ENCODE results near the gene PRR20G.

The PRR20G gene

DNA sequence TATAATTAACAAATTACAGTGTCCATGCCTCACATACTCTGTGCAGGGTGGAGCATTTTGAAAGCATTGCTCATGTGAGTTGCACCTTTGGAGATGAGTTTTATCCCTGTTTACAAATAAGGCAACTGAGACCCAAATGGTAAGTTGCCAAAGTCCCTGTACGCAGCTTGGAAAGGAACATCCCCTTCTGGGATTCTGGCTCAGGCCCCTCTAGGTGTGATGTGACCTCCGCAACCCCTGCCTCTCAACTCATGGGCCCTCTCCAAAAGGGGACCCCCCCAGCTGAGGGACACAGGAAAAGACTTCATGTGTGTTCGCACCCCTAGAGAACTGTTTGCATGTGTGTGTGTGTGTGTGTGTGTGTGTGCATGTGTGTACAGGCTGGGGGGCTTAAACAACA is 25.3 kb downstream of the PRR20G start:
- no peak for DNase-seq

DNA sequence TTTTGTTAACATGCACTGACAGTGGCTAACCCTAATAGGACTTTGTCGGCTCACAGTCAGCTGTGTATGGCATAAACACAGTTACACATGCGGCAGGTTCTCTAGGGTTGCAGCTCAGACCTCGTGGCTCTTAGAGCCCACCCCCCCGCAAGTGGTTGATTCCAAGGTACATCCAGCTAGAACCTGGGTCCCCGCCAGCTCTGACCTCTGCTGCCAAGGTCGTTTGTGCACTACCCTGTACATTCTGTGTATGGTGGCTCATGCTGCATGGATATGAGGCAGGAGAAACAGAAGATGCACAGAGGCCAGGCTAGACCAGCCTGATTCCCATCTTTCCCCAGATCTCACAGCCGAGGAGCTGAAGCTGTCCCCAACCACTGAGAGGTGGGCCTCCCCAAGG is 25.9 kb downstream of the PRR20G start:
- DNase-seq: no peak

DNA sequence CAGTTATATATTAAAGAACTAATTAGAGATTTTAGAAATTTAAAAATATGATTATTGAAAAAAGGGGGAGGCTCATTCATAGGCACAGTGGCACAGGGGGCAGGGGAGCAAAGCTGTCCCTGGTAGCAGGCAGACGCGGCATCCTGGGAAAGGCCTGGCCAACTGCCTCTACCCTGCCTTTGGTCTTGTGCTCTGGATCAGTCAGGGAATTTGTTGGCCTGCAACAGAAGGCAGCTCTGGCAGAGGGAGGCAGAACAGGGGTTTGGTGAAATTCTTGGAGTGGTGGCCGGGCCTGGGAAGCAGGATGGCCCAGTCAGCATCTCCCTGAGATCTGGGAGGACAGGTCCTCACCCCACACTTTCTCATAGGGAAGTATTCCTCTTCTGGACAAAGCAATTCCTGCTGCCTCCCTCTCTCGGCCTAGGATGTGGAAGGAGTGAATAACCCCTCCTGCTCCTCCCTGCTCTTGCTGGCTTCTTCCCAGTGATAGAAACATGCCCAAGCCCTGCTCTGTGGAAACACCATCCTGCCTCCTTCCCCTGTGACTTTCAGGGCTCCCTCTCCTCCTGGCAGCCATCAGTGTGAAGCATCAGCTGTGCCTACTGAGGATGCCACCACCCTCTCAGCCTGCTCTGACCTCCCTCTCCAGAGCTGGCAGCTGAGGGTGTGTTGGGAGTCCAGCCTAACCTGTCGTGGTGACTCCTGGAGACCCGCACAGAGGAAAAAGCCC is 26.9 kb downstream of the PRR20G start:
- DNase-seq: no peak

DNA sequence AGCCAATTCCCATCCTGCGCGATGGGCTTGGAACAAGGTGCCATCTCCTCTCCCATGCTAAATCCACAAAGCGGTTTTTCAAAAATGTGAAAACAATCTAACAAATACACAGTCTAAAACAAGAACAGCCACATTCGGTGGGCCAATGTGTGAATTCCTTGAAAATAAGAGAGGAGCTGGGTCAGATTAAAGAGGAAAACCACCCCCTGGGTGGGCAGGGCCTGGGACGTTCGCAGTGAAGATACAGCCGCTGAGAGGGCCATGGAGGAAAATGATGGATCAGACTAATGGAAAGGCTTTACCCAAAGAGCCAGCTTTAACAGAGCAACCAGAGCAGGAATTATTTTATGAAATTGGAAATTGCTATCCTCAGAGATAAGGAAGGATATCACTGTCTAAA is 27.4 kb downstream of the PRR20G start:
- no peak for DNase-seq

DNA sequence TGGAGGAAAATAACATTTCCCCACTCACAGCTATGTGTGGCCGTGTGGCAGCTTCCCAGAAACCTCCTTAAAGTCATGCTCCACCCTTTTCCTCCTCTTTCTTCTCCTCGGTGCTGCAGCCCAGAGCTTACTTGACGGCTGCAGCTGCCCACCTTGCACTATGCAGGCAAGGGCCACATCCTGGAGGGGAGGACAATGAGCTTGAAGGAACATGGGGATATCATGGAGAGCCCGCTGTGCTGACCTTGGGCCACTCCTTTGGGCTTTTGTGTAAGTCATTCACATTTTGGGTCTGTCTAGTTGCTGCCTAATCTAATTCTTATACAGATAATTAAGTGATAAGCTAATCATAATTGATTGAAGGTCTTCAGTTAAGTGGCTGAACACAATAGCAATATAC is 28.0 kb downstream of the PRR20G start:
- DNase-seq: no peak

DNA sequence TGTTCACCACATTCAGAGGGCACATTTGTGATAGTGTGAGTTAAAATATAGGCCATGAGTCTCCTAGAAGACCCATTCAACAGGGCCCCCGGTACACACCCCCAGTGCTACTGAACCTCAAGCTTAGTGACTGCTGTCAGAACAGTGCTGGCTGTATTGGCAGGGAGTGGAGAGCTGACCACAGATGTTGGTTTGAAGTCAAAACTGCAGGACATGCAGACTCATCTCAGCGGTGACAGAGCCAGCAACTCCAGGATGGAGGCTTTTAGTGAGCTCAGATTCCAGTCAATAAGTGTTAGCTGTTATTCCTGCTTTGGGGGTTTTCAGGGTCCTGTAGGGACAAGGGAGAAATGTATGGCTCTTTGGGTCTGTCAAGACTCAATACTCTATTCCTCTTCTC is 29.1 kb downstream of the PRR20G start:
- no peak for DNase-seq

DNA sequence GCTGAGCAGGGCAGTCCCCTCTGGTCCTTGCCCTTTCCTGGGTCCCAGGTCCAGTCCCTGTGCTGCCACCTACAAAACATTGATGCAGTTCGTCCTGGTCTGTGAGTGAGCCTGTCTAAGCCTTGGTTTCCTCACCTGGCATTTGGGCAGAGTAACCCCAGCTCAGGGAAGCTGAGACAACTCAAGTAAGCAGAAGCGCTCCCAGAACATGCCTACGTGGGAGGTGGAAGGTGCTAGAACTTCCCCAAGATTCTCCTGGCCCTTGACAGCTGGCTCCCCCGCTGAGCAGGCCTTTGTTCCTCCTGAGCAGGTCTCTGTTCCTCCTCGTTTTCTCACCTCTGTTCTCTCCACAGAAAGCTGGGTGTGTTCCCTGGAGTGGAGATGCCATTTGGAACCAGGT is 30.5 kb downstream of the PRR20G start:
- DNase-seq: no peak

DNA sequence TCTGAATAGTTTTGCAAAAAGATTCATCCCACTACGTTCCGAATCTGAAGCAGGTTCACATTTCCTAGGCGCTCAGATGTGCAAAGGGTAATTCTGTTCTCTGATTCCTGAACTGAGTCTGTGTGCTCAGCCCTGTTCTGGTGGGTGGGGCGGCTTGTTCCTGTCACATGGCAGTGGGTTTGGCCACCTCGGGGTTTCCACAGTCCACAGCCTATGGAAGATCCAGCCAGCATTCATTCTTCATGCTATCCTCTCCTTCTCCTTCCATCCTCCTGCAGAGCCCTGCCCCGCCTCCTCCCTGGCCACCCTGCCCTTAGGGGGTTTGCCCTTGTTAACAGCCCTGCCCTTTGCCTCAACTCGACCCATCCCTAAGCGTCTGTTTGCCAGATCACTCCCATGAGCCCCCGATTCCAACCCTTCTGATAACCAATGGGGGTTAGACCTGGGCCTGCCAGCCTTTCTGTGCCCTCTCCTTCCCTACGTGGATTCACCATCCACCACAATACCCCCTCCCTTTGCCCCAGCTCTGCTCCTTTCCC is 31.0 kb downstream of the PRR20G start:
- no peak for DNase-seq

DNA sequence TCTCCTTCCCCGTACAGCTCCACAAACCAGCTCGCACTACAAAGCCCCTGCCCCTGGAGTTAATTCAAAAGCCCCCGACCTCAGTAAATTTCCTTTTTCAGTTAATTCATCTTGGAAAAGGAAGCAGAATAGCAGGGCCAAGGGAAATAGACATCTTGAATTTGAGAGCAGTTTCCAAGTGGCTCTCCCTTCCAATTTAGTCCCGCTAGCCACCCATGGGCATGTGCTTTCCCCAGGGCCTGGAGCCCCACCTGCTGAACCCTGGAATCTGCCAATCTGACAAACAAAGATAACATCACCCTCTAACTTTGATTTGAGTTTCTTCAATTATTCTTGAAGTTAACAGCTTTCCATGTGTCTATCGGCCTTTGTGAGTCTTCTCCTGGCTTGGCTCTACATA is 31.7 kb downstream of the PRR20G start:
- no peak for DNase-seq

DNA sequence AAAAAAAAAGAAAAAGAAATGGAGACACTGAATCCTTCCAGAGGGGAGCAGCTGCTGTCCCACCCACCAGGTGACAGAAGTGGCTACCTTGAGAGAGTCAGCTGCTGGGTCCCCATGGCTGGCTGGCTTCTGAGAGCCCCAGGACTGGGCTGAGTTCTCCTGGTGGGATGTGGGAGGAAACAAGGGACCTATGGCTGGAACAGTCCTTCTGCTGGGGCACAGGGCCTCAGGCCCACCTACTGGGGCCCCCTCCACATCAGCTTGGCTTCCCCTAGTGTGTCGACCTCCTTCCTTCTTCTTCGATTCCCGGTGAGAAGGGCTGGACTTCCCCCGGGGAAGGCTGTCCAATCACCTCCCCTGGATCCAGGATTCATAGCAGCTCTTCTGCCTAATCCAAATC is 32.3 kb downstream of the PRR20G start:
- DNase-seq: no peak

DNA sequence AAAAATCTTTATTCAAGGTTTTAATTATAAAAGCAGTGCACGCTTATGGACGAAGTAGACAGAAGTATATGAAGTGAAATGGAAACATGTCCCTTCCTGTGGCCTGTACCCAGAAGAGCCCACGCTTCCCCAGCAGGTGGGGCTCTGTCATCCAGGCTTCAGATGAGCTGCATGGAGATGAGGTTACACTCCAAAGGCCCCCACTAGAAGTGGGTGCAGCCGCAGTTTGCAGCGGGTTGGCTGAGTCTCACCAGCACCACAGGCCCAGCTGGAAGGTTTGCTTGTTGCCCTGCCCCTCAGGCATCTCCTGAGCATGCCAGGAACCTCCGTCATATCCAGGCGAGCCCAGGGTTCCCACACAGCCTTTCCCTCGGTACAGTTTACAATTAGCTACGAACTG is 33.1 kb downstream of the PRR20G start:
- DNase-seq: peak; percentile 49

DNA sequence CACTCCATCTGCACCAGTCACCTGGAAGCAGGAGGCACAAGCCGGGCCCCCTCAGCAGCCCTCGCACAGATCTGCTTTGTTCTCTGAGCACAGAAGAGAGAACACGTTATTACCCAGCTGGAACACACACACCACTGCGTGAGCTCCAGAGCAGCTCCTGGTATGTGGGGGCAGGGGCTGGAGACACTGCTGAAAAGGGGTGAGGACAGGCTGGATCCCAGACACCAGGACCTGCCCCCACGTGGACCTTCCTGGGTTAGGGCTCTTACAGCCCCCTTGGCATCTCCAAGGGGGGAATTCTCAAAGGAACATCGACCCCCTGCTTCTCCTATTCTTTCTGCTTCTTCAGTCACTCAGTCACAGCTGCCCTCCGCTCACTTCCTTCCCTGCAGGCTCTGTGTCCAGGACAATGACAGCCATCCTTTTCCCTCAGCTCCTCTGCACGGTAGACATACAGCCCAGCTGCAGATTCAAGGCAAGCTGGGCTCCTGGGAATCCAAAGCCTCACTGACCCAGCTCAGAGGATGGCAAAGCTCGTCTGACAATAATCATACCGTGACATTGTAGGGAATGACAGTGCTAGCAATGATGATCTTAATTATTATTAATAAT is 33.7 kb downstream of the PRR20G start:
- DNase-seq: no peak

DNA sequence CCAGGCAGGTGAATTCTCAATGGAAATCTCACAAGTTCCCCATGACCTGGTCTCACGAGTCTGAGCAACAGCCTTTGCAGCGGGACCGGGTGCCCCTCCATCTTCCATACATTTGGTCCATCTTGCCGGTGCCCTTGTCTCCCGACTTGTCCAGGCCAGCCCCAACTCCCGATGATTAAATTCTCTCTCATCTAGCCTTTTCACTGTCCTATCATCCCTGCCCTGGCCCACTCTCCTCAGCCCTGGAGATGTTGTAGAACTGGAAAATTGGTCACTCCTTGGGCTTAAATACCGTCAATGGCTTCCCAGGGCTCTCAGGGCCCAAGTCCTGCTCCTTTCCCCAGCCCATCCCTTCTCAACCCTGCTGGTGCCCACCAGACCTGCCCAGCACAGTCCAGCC is 34.4 kb downstream of the PRR20G start:
- no peak for DNase-seq

DNA sequence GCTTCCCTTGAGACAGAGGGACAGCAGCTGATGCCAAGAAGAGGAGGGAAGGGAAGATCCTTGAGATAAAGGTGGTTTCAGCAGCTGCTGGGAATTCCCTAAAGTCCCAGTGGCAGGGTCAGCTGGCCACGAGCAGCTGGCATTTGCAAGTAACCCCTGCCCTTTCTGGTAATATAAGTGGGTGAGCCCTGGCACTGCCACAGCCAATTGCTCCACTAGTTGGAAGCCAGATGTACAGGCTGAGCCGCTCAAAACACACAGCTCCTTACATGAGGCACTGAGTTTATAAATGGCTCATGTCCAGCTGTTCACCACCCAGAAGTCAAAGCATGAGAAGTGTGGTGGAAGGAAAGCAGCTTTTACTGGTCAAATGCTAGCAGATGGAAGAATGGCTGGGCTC is 35.4 kb downstream of the PRR20G start:
- DNase-seq: no peak

DNA sequence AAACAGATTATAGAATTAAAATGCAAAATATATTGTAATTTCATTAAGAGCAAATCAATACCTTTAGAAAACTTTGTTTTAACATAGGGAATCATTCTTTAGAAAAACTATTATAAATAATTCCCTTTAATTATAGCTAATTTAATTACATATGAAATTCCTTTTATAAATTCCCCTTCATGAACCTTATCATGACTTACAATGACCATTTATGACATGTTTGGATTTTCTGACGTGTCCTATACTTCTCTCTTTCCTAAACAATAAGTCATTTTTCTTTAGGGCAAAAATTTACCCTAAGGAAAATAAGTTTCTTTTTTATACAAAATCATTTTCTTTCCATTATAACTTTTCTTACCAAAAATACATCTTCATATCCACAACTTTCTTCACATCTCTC is 37.8 kb downstream of the PRR20G start:
- DNase-seq: peak; percentile 12

DNA sequence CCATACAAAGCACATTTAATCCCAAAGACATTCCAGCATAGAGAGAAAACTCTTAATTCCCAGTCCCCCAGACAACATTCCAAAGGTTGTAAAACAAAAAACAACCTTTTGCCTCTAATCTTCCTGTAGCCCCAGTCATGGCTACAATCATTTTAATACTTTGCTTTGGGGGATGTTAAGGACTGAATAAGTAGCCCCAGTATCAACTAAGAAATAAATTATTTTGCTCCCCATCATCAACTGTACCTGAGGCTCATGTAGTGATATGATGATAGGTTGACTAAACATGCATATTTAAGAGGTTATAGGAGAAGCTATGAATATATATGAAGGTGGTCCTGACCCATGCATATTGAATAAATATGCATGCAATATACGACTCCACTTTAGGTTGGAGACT is 40.6 kb downstream of the PRR20G start:
- DNase-seq: no peak

DNA sequence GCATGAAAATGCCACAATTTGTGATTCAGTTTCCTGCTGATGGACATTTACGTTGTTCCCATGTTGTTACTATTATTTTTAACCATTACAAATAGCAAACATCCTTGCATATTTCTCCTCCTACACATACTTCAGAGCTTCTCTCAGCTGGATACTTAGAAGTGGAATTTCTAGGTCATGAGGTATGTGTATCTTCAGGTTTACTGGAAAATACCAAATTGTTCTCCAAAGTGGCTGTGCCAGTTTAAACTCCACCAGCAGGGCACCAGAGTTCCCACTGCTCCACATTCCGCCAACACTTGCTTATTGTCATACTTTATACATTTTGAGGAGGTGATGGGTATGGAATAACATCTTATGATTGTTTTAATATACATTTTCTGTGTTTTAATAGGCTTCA is 49.2 kb downstream of the PRR20G start:
- no peak for DNase-seq

DNA sequence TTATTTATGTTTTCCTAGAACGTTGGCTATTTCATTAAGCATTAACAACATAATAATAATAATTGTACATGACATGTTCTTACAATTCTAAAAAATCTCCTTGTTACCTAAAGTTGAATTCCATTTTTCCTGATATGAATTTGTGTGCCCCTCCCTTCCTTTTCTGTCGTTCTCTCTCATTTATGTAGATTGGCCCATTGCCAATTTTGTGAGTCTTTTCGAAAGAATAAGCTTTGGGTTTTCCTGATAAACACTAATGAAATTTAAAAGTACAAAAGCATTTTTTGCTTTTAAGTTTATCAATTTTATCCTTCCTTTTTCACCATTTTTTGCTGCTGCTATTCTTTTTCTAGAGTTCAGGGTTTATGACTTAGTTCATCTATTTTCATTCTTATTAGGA is 50.0 kb downstream of the PRR20G start:
- no peak for DNase-seq

DNA sequence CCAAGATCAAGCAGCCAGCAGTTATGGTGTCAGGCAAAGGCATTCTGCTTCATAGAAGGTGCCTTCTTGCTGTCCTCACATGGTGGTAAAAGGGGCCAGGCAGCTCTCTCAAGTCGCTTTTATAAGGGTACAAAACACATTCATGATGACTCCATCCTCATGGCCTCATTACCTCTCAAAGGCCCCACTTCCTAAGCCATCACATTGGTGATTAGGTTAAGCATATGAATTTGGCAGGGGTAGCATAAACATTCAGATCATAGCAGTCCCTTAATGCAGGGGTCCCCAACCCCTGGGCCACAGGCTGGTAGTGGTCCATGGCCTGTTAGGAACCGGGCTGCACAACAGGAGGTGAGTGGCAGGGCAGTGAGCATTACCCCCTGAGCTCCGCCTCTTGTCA is 52.1 kb downstream of the PRR20G start:
- no peak for DNase-seq

DNA sequence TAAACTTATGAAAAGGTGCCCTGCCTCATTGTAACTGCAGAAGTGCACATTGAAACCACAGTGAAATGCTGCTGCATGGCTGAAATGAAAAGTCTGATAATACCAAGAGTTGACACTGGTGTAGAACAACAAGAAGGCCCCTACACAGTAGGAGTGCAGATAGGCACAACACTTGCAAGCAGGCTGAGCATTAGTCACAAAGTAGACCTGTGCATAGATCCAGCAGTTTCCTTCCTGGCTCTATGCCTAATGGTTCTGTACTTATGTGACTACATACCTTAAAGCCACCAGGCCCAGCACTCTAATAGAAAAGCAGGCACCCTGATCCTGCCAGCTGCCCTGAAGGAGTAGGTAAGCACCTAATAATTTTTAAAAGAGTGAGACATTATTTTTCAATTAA is 53.1 kb downstream of the PRR20G start:
- no peak for DNase-seq

Measured in DMS53 (cell line).